ENCODE data around the gene ITM2C.

The ITM2C gene

GRCh38 chr2:230873661-230874401, 9.1 kb downstream of the ITM2C start:
- DNase-seq (ENCODE audit: low spot score): no peak

- DNase-seq (ENCODE audit: low spot score): no peak
Observed at GRCh38 chr2:230874456-230874855, 9.7 kb downstream of the ITM2C start.

- no peak for DNase-seq (ENCODE audit: low spot score)
Observed at GRCh38 chr2:230874876-230875275, 10.1 kb downstream of the ITM2C start.

GRCh38 chr2:230875347-230876315, 10.9 kb downstream of the ITM2C start:
- DNase-seq (ENCODE audit: low spot score): no peak

- no peak for DNase-seq (ENCODE audit: low spot score)
Observed at GRCh38 chr2:230877116-230877758, 12.5 kb downstream of the ITM2C start.

- DNase-seq (ENCODE audit: low spot score): no peak
Observed at GRCh38 chr2:230877759-230878598, 13.2 kb downstream of the ITM2C start.

GRCh38 chr2:230878599-230879188, 14.0 kb downstream of the ITM2C start:
- DNase-seq (ENCODE audit: low spot score): no peak

GRCh38 chr2:230879271-230879882, 14.6 kb downstream of the ITM2C start:
- DNase-seq (ENCODE audit: low spot score): no peak

GRCh38 chr2:230879891-230880290, 15.1 kb downstream of the ITM2C start:
- DNase-seq (ENCODE audit: low spot score): no peak

GRCh38 chr2:230881840-230882239, 17.1 kb downstream of the ITM2C start:
- no peak for DNase-seq (ENCODE audit: low spot score)

GRCh38 chr2:230885463-230886130, 20.9 kb downstream of the ITM2C start:
- DNase-seq (ENCODE audit: low spot score): no peak

- no peak for DNase-seq (ENCODE audit: low spot score)
Observed at GRCh38 chr2:230886206-230886605, 21.5 kb downstream of the ITM2C start.

GRCh38 chr2:230886671-230887071, 21.9 kb downstream of the ITM2C start:
- DNase-seq (ENCODE audit: low spot score): no peak

- DNase-seq (ENCODE audit: low spot score): no peak
Observed at GRCh38 chr2:230887342-230887741, 22.6 kb downstream of the ITM2C start.

GRCh38 chr2:230888824-230889400, 24.2 kb downstream of the ITM2C start:
- no peak for DNase-seq (ENCODE audit: low spot score)

GRCh38 chr2:230889911-230890601, 25.3 kb downstream of the ITM2C start:
- DNase-seq (ENCODE audit: low spot score): no peak

GRCh38 chr2:230890646-230891045, 25.9 kb downstream of the ITM2C start:
- DNase-seq (ENCODE audit: low spot score): no peak

GRCh38 chr2:230891064-230891463, 26.3 kb downstream of the ITM2C start:
- no peak for DNase-seq (ENCODE audit: low spot score)

GRCh38 chr2:230891509-230891908, 26.8 kb downstream of the ITM2C start:
- no peak for DNase-seq (ENCODE audit: low spot score)
